NCI-H345 treated with DMSO at 0.1 percent for 48 hours (cell line): ENCODE data around the gene PCNA.

Experiments
- DNase-seq: peaks from one replicate; lab custom pipeline; 2025; ENCODE audit not compliant: unreplicated experiment; lab: John Stamatoyannopoulos, UW

The PCNA gene

GRCh38 chr20:5143851-5144250 is 24.1 kb upstream of the PCNA start:
- DNase-seq: no peak

GRCh38 chr20:5141615-5142014 is 21.9 kb upstream of the PCNA start:
- no peak for DNase-seq

- no peak for DNase-seq
These were observed 20.4 kb upstream of the PCNA start for GRCh38 chr20:5140195-5140594.

DNA sequence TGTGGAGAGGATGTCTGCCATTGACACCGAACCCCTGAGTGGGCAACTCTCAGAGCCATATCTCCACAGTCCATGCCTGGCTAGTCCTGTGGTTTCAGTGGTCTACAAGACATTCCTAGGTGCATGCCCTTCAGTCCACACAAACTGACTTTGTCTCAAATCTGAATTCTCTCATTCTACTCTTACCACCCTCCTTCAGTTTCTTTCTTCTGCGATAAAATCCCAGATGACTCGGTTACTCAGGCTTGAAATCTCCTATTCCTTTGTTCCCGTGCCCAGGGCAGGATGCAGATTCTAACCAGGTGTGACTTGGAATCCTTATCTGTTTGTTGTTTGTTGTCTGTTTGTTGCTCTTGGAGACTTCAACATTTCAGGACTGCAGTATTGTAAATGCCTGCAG is 16.3 kb upstream of the PCNA start:
- DNase-seq: no peak

DNA sequence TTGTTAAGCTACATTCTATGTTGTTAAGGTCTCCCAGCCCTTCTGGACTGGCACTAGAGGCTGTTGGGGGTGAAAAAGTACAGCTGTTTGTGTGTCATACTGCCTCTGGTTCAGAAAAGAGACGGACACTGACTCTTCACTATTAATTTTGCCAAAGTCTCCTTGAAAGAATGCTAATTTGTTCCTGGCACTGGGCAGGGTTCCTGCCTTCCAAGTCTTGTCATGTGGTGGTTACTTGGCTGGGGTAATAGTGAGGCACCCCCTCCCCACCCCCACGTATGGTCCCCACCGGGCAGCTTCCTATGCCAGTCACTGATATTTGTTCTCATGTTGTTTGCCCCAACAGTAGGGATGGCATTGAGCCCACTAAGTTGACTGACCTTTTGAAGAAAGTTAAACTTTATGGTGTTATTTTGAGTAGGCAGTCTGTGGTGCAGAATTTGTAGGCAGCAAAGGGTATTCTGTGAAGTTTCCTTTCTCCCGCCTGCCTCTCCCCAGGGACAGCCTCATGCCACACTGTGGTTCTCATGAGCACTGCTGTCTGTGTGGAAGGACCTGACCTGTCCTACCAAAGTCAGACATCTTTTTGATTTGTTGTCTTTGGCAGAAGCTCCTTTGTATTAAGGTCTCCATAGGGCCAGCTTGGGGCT is 15.7 kb upstream of the PCNA start:
- no peak for DNase-seq

DNA sequence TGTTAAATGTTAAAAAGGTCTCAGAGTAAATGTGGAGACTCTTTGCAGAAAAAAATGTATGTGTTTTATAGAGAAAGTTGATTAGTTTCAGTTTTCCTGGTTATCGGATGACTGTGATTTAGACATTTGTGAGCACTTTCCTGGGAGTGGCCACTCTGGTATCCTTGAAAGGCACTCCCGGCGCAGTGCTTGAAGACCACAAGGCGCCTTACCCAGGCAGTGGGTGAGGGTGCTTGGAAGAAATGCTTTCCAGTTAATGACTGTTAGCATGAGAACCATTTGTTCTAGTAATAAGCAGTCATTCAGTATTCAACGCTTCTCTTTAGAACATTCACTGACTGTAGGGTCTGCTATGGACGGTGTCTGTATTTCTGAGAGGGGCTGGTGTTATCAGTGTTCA is 14.2 kb upstream of the PCNA start:
- DNase-seq: no peak

DNA sequence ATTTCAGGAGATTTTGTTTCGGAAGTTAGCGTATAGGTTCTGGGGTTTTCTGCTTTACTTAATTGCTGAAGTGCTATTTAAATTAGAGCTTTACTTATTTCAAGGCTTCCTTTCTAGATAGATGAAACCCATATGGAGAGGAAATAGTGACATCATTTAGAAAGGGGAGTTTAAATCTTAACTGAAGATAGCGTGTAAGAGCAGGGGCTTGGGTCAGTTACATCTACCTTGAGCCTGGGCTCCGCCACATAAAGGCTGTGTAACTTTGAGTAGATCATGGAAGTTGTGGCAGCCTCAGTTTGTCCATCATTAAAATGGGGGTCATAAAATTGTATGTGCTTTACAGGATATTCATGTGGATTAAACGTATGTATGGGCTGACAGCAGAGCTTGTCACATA is 11.7 kb upstream of the PCNA start:
- DNase-seq: no peak

DNA sequence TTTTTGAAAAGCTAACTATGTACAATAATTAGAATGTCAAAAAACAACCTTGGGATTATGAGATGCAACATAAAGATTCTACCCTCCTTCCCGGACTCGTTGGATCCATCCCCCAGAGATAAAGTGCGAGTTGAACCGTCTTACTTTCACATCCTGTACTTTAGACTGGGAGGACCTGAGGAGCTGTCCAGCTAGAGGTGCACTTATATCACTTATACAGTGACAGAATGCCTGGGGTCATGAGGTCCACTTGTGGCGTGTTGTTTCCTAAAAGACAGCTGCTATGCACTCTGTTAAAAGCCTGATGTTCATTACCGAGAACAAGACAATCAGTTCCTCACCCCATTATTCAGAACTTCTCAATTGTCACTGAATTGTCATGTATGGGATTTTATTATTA is 9.1 kb upstream of the PCNA start:
- DNase-seq: no peak

DNA sequence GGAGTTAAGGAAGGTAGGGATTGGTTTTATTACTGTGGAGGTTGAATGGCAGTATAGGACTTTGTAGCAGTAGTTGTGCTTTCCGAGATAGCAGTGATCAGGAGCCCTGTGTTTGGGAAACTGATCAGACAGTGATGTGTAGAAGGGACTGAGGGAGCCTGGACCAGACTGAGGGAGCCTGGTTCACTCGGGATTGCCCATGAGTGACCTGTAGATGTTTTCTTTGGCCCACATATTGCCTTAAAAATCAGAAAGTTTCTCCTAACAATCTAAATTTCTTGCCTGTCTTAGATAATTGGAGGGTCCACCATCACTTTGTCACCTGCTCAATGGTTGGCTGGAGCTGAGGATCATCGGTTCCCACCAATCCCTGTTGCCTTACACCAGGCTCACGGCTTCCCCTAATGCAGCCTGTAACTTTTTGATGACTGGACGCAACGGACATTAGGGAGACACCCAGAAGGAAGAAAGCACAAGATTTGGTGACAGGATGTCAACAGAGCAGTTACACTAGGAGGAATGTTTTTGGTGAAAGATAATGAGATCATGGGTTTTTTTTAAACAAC is 8.2 kb upstream of the PCNA start:
- no peak for DNase-seq

DNA sequence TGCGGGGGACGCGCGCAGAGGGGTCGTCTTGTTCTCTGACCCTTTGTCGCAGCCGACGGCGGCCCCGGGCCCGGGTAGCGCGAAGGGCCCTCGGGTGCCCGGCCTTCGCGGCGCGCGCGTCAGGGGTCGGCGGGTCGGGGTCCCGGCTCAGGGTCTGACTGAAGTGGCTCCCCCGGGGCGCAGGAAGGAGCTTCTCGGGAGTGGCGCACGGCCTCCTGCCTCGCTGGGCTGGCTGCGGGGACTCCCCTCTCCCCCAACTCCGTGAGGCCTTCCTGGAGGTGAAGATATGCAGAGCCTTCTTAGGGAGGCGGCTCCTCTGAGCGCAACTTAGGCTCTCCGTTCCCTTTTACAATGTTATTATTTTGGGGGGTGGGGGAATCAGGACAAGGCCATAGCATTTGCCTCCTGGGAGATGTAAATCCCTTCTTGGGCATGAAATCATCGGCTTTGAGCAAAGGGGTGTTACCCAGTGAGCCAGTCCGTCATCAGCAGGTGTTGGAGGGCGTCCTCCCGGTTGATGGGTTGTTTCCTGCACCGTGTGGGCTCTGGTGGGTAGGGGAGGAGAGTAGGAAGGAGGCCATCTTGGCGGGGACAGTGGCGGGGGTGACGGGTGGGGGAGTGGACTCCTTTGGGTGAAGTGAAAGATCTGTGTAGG is 7.6 kb upstream of the PCNA start:
- peak; percentile 42 for DNase-seq

DNA sequence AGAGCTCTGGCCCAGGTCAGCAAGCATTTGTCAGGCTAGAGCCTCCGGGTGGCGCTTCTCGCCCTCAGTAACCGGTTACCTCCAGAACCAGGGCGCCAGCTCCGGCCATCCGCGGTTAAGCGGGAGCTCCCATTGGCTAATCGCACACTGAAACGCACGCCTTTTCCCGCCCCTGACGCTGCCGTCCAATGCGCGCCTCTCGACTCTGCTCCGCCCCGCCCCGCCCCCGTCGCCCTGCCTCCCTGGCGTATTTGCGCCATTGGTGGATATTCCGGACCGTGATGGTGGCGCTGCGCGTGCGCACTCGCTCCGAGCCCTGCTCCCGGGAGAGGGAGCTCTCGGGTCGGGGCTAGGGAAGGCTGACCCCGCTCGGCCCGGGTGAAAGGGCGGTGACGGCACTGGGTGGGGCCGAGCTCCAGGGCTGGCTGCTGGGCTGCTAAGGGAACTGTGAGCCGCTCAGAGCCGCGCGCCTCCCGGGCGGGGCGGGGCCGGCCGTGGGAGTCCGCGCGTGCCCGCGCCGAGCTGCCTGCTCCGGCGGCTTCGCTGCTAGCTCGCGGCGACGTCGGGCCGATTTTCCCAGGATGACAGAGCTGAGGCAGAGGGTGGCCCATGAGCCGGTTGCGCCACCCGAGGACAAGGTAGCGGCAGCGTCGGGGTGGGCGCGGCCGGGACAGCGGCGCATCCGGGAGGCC is 6.9 kb upstream of the PCNA start, which contains the start of gene CDS2:
CDS2 (plus strand) TSS at position 497 of the 692 bp plus-strand sequence; CDS start at position 582, 85 bp downstream.
- DNase-seq: peak; percentile 99

DNA sequence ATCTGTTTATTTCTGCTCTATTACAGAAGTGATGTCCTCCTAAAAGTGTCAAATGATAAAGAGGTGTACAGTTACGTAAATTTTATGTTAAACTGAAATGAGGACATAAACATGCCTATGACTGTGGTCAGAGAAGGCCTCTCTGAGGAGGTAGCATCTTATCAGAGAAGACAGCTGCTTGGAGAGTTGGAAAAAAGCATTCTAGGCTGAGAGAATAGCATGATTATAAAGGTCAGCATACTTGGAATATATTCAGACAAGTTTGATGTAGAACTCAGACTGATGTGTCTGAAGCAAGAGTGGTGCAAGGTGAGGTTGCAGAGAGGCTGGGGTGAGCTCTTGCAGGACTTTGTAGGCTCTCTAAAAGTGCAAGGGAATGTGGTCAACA is 3.1 kb upstream of the PCNA start:
- no peak for DNase-seq

- DNase-seq: no peak
These were observed 373 bp upstream of the PCNA start for GRCh38 chr20:5120185-5120476.

DNA sequence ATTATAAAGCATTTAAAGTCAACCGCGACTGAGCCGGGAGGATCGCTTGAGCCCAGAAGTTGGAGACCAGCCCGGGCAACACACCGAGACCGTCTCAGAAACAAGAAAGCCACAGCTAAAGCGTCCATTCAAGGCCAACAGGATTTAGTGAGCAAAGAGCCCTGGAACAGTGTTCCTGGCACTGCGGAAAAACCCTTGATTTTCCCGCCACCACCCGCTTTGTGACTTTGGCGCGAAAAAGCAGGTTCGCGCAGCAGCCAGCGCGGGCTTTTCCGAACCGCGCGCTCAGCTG is 669 bp downstream of the PCNA start:
- no peak for DNase-seq

GRCh38 chr20:5118220-5119142 is 1.3 kb downstream of the PCNA start:
- DNase-seq: no peak

- no peak for DNase-seq
These were observed 2.9 kb downstream of the PCNA start for GRCh38 chr20:5116875-5117274.

GRCh38 chr20:5114403-5114802 is 5.4 kb downstream of the PCNA start:
- DNase-seq: no peak

GRCh38 chr20:5113615-5113986 is 6.2 kb downstream of the PCNA start:
- no peak for DNase-seq

GRCh38 chr20:5109276-5109675 is 10.5 kb downstream of the PCNA start:
- DNase-seq: no peak

DNA sequence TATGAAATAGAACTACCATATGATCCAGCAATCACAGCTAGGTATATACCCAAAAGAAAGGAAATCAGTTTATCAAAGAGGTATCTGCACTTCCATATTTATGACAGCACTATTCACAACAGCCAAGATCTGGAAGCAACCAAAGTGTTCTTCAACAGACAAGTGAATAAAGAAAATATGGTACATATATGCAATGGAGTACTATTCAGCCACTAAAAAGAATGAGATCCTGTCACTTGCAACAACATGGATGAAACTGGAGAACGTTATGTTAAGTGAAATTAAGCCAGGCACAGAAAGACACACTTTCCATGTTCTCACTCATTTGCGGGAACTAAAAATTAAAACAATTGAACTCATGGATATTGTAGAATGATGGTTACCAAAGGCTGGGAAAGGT is 15.3 kb downstream of the PCNA start:
- DNase-seq: no peak

GRCh38 chr20:5100684-5101347 is 18.9 kb downstream of the PCNA start:
- peak; percentile 58 for DNase-seq
